ENCODE measurements around the gene UQCRFS1. TPM values are rescaled to one million over a fixed set of nuclear protein-coding genes. Genes with fewer than 3 reads are reported as not detected.

The UQCRFS1 gene
- total RNA-seq, 1 experiment from 2014 or later, result 44.0 TPM

GRCh38 chr19:29260477-29261317 is 47.7 kb upstream of the UQCRFS1 start:
- Histone ChIP-seq H3K4me3 (ENCODE audit: low read depth, low read length) (no peak overlapping the region), H3K27me3 (replicated peaks; ENCODE audit: control insufficient read depth, insufficient read depth, low read length) (no peaks in the 10 kb centered on the region), H3K36me3 (ENCODE audit: control insufficient read depth, insufficient read depth, low read length) (no peaks in the 10 kb centered on the region), H3K9me3 (no peaks in the 10 kb centered on the region), H3K4me1 (no peaks in the 10 kb centered on the region)
- DNase-seq, result peak; percentile 48 to 59
- peak; percentile 43 to 62 for TF ChIP-seq CTCF (IDR thresholded peaks at IDR 0.05; ENCODE audit: insufficient read depth in 1 of 2, low read depth in 1 of 2, low read length in 1 of 2, severe bottlenecking in 1 of 2, unreplicated experiment in 1 of 2)
- no TSS peak for BruUV-seq (replicated peaks)
- Mint-ChIP-seq H3K4me3 (ENCODE audit: unreplicated experiment) (no peak overlapping the region), H3K27me3 (ENCODE audit: insufficient read depth, unreplicated experiment) (peaks cover 5% of the 10 kb centered on the region), H3K36me3 (ENCODE audit: insufficient read depth, unreplicated experiment) (no peaks in the 10 kb centered on the region), H3K27ac (ENCODE audit: unreplicated experiment) (no peak overlapping the region), H3K9me3 (ENCODE audit: unreplicated experiment) (no peaks in the 10 kb centered on the region), H3K4me1 (ENCODE audit: low read depth, unreplicated experiment) (no peaks in the 10 kb centered on the region)
- intact Hi-C loops (cut with micrococcal nuclease; ENCODE audit: unreplicated experiment), result no loop called here
- ChIA-PET CTCF (interaction anchor here (0.6 to 0.8 kb wide), 3 partner anchors 140 to 337 kb away, joined by 3 to 4 read pairs (median 3); no protein-coding TSS in a partner anchor), POLR2A (no interaction called here)

- POLR2A ChIA-PET, result no interaction called here
- DNase-seq, result no peak
These were observed 46.9 kb upstream of the UQCRFS1 start for GRCh38 chr19:29259867-29260281.

GRCh38 chr19:29259153-29259552 is 46.2 kb upstream of the UQCRFS1 start:
- ChIA-PET CTCF (no interaction called here), POLR2A (no interaction called here)
- Histone ChIP-seq H3K4me3 (ENCODE audit: low read depth, low read length) (no peak overlapping the region), H3K36me3 (ENCODE audit: control insufficient read depth, insufficient read depth, low read length) (no peaks in the 10 kb centered on the region), H3K9me3 (no peaks in the 10 kb centered on the region), H3K4me1 (no peaks in the 10 kb centered on the region), H3K27me3 (replicated peaks; ENCODE audit: control insufficient read depth, insufficient read depth, low read length) (no peaks in the 10 kb centered on the region)
- no TSS peak for BruUV-seq (replicated peaks)
- Mint-ChIP-seq H3K36me3 (ENCODE audit: insufficient read depth, unreplicated experiment) (no peaks in the 10 kb centered on the region), H3K4me1 (ENCODE audit: low read depth, unreplicated experiment) (no peaks in the 10 kb centered on the region), H3K27me3 (ENCODE audit: insufficient read depth, unreplicated experiment) (peaks cover 2% of the 10 kb centered on the region), H3K9me3 (ENCODE audit: unreplicated experiment) (no peaks in the 10 kb centered on the region), H3K27ac (ENCODE audit: unreplicated experiment) (no peak overlapping the region), H3K4me3 (ENCODE audit: unreplicated experiment) (no peak overlapping the region)
- peak; percentile 40 to 43 for DNase-seq
- TF ChIP-seq CTCF (IDR thresholded peaks at IDR 0.05; ENCODE audit: insufficient read depth in 1 of 2, low read depth in 1 of 2, low read length in 1 of 2, severe bottlenecking in 1 of 2, unreplicated experiment in 1 of 2), result peak; percentile 17 to 35
- intact Hi-C loops (cut with micrococcal nuclease; ENCODE audit: unreplicated experiment), result no loop called here

More at GRCh38 chr19:29259867-29260281, 46.9 kb upstream of the UQCRFS1 start:
- Histone ChIP-seq H3K27me3 (replicated peaks; ENCODE audit: control insufficient read depth, insufficient read depth, low read length) (no peaks in the 10 kb centered on the region), H3K4me3 (ENCODE audit: low read depth, low read length) (no peak overlapping the region), H3K36me3 (ENCODE audit: control insufficient read depth, insufficient read depth, low read length) (no peaks in the 10 kb centered on the region), H3K4me1 (no peaks in the 10 kb centered on the region), H3K9me3 (no peaks in the 10 kb centered on the region)
- intact Hi-C loops (cut with micrococcal nuclease; ENCODE audit: unreplicated experiment), result no loop called here
- Mint-ChIP-seq H3K9me3 (ENCODE audit: unreplicated experiment) (no peaks in the 10 kb centered on the region), H3K4me1 (ENCODE audit: low read depth, unreplicated experiment) (no peaks in the 10 kb centered on the region), H3K36me3 (ENCODE audit: insufficient read depth, unreplicated experiment) (no peaks in the 10 kb centered on the region), H3K27me3 (ENCODE audit: insufficient read depth, unreplicated experiment) (peaks cover 5% of the 10 kb centered on the region), H3K4me3 (ENCODE audit: unreplicated experiment) (no peak overlapping the region), H3K27ac (ENCODE audit: unreplicated experiment) (no peak overlapping the region)
- TF ChIP-seq CTCF (IDR thresholded peaks at IDR 0.05; ENCODE audit: insufficient read depth in 1 of 2, low read depth in 1 of 2, low read length in 1 of 2, severe bottlenecking in 1 of 2, unreplicated experiment in 1 of 2), result no peak
- CTCF ChIA-PET, result interaction anchor here (0.8 kb wide), 1 partner anchor 139 kb away, joined by 3 read pairs; no protein-coding TSS in a partner anchor
- no TSS peak for BruUV-seq (replicated peaks)
